Fibroblast of skin of scalp (primary cell): Measurements from ENCODE around the gene PLXNA2.
A peak's percentile ranks its signal among the peaks of the same experiment; 100 is the strongest.

Source experiments
- DNase-seq: peaks from one replicate; pipeline ENCODE4 v3.0.0-alpha.2; 2013

PLXNA2 gene

GRCh38 chr1:208239473-208240381, 4.5 kb downstream of the PLXNA2 start:
- no peak for DNase-seq

GRCh38 chr1:208238710-208239472, 5.3 kb downstream of the PLXNA2 start:
- DNase-seq: peak; percentile 66

- no peak for DNase-seq
Observed at GRCh38 chr1:208237241-208237640, 6.9 kb downstream of the PLXNA2 start.

GRCh38 chr1:208235982-208236761, 8.0 kb downstream of the PLXNA2 start:
- DNase-seq: peak; percentile 65

GRCh38 chr1:208235356-208235981, 8.7 kb downstream of the PLXNA2 start:
- DNase-seq: no peak

GRCh38 chr1:208234721-208235120, 9.5 kb downstream of the PLXNA2 start:
- DNase-seq: no peak

GRCh38 chr1:208233978-208234377, 10.2 kb downstream of the PLXNA2 start:
- DNase-seq: no peak

GRCh38 chr1:208233546-208233945, 10.6 kb downstream of the PLXNA2 start:
- no peak for DNase-seq

GRCh38 chr1:208232662-208233038, 11.5 kb downstream of the PLXNA2 start:
- no peak for DNase-seq

- DNase-seq: peak; percentile 62
Observed at GRCh38 chr1:208231881-208232661, 12.1 kb downstream of the PLXNA2 start.

- no peak for DNase-seq
Observed at GRCh38 chr1:208230668-208231529, 13.3 kb downstream of the PLXNA2 start.

GRCh38 chr1:208228550-208228949, 15.6 kb downstream of the PLXNA2 start:
- DNase-seq: no peak

- no peak for DNase-seq
Observed at GRCh38 chr1:208228026-208228425, 16.2 kb downstream of the PLXNA2 start.

GRCh38 chr1:208227366-208227765, 16.8 kb downstream of the PLXNA2 start:
- no peak for DNase-seq

- peak; percentile 45 for DNase-seq
Observed at GRCh38 chr1:208225954-208226937, 17.9 kb downstream of the PLXNA2 start.

GRCh38 chr1:208224192-208224713, 19.9 kb downstream of the PLXNA2 start:
- DNase-seq: no peak

GRCh38 chr1:208223136-208223535, 21.0 kb downstream of the PLXNA2 start:
- DNase-seq: no peak

- DNase-seq: no peak
Observed at GRCh38 chr1:208222376-208223126, 21.6 kb downstream of the PLXNA2 start.
